WTC11 (cell line): ENCODE measurements around the gene RNPEPL1. TPM values are rescaled to one million over a fixed set of nuclear protein-coding genes. Genes with fewer than 3 reads are reported as not detected.
A peak's percentile ranks its signal among the peaks of the same experiment; 100 is the strongest.

Experiments used
- ATAC-seq: fragments of 200-7000 bp; cut with Tn5 transposase; 2 replicates; pipeline ENCODE4 v1.10.0; 2021; ENCODE audit warnings: mild to moderate bottlenecking, moderate library complexity
- CTCF ChIA-PET: fragments of 300-600 bp; sonication (Branson Sonifier 250); formaldehyde crosslinking; loops from one replicate; lab custom pipeline; 2021; ENCODE audit warnings: antibody characterized with exemption; lab: Charles Lee
- POLR2A ChIA-PET: fragments of 350-600 bp; sonication (Branson Sonifier 250); formaldehyde crosslinking; loops from one replicate; lab custom pipeline; 2021; ENCODE audit warnings: antibody characterized with exemption; lab: Charles Lee
- DNase-seq: peaks from one replicate; pipeline ENCODE4 v3.0.0; 2021; ENCODE audit warnings: low spot score
- H3K27ac Mint-ChIP-seq: 2 replicates; pipeline ENCODE4 v1.8.0; 2021; ENCODE audit warnings: mixed read lengths
- H3K27me3 Mint-ChIP-seq: 2 replicates; pipeline ENCODE4 v1.8.0; 2021; ENCODE audit warnings: low read depth, mild to moderate bottlenecking, moderate library complexity, mixed read lengths
- H3K36me3 Mint-ChIP-seq: 2 replicates; pipeline ENCODE4 v1.8.0; 2021; ENCODE audit warnings: mixed read lengths
- H3K4me1 Mint-ChIP-seq: 2 replicates; pipeline ENCODE4 v1.8.0; 2022; ENCODE audit warnings: mixed read lengths
- H3K4me3 Mint-ChIP-seq: 2 replicates; pipeline ENCODE4 v1.8.0; 2021; ENCODE audit warnings: mild to moderate bottlenecking, moderate library complexity, mixed read lengths
- H3K9me3 Mint-ChIP-seq: 2 replicates; pipeline ENCODE4 v1.8.0; 2021; ENCODE audit warnings: mixed read lengths
- AFF4 ChIP-seq: sonication (generic); formaldehyde crosslinking; IDR thresholded peaks from 2 replicates; pipeline ENCODE4 v1.8.1; 2023; ENCODE audit warnings: mild to moderate bottlenecking, missing genetic modification reagents, borderline replicate concordance
- CTCF ChIP-seq: fragments of 200-600 bp; IDR thresholded peaks from 2 replicates; pipeline ENCODE4 v1.8.0; 2022; ENCODE audit warnings: antibody characterized with exemption
- GABPB1 ChIP-seq: sonication (generic); formaldehyde crosslinking; IDR thresholded peaks from 2 replicates; pipeline ENCODE4 v1.8.1; 2023; ENCODE audit warnings: mild to moderate bottlenecking, missing genetic modification reagents
- JUN ChIP-seq: sonication (generic); formaldehyde crosslinking; IDR thresholded peaks from 2 replicates; pipeline ENCODE4 v1.8.0; 2023; ENCODE audit warnings: mild to moderate bottlenecking, missing genetic modification reagents
- NR2C2 ChIP-seq: sonication (generic); formaldehyde crosslinking; IDR thresholded peaks from 2 replicates; pipeline ENCODE4 v1.8.0; 2022; ENCODE audit warnings: mild to moderate bottlenecking, missing genetic modification reagents
- SOX15 ChIP-seq: fragments of 250-450 bp; sonication (Bioruptor Pico); IDR thresholded peaks from 2 replicates; pipeline ENCODE4 v1.9.0; 2021; ENCODE audit warnings: mild to moderate bottlenecking
- TEAD4 ChIP-seq: sonication (generic); formaldehyde crosslinking; IDR thresholded peaks from 2 replicates; pipeline ENCODE4 v1.8.0; 2022; ENCODE audit warnings: mild to moderate bottlenecking, missing genetic modification reagents
- ZBTB43 ChIP-seq: sonication (generic); formaldehyde crosslinking; IDR thresholded peaks from 2 replicates; pipeline ENCODE4 v1.8.1; 2023; ENCODE audit warnings: mild to moderate bottlenecking, missing genetic modification reagents
- ZMAT4 ChIP-seq: fragments of 250-450 bp; sonication (Bioruptor Pico); IDR thresholded peaks from 2 replicates; pipeline ENCODE4 v1.9.0; 2021; ENCODE audit warnings: mild to moderate bottlenecking
- ZNF317 ChIP-seq: sonication (generic); formaldehyde crosslinking; IDR thresholded peaks from 2 replicates; pipeline ENCODE4 v1.8.1; 2023; ENCODE audit warnings: low read depth, mild to moderate bottlenecking, moderate library complexity, missing genetic modification reagents, borderline replicate concordance
- total RNA-seq: library from RNA; stranded (reverse); gene quantifications from 3 replicates; pipeline ENCODE4 v1.2.3, GENCODE V29; 2021
- TF ChIP-seq, protein P1 (sequence below): fragments of 250-450 bp; sonication (Bioruptor Pico); IDR thresholded peaks from 2 replicates; pipeline ENCODE4 v2.1.2; 2022; ENCODE audit warnings: mild to moderate bottlenecking, moderate library complexity
- TF ChIP-seq, protein P2 (sequence below): sonication (generic); formaldehyde crosslinking; IDR thresholded peaks from 2 replicates; pipeline ENCODE4 v1.8.0; 2022; ENCODE audit warnings: mild to moderate bottlenecking, missing genetic modification reagents
- TF ChIP-seq, protein P3 (sequence below): sonication (generic); formaldehyde crosslinking; IDR thresholded peaks from 2 replicates; pipeline ENCODE4 v1.8.0; 2022; ENCODE audit warnings: mild to moderate bottlenecking, missing genetic modification reagents
- TF ChIP-seq, protein P4 (sequence below): sonication (generic); formaldehyde crosslinking; IDR thresholded peaks from 2 replicates; pipeline ENCODE4 v1.8.0; 2022; ENCODE audit warnings: mild to moderate bottlenecking, missing genetic modification reagents

Gene RNPEPL1
- total RNA-seq, 1 experiment from 2014 or later, result 18.8 TPM

DNA sequence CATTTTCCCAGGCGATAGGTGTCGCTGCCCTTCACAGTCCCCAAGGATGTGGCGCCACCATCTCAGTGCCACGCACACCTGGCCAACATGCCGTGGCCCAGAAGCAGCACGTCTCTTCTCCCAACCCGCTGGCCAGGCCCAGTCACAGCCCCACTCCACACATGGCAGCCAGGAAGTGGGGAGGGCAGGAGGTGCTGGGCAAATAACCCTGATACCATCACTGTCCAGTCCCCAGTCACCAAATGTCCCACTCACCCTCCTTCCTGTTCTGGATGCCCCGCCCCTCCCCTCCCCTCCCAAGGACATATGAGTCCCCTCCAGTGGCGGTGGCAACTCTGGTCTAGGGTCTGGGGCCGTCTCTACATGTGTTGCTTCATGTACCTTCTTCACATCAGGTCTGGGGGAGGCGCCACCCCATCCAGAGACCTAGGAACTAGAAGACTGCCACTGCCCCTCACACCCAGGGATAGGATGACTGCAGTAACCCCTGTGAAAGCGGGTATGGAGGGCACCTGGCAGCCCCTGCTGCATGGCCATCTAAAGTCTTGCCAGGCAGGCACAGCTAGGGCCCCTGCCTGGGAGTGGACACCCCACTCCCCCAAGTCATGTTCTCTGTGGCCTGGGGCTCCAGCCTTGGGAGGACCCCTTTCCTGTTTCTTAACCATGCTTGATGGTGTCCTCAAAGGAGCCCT is 10.9 kb downstream of the RNPEPL1 start:
- Mint-ChIP-seq H3K27me3 (no peaks in the 10 kb centered on the region), H3K36me3 (no peaks in the 10 kb centered on the region; the same call in 1 of the 2 replicates), H3K4me3 (no peak overlapping the region), H3K27ac (no peak overlapping the region), H3K9me3 (no peaks in the 10 kb centered on the region), H3K4me1 (peaks cover 13% of the 10 kb centered on the region)
- ChIA-PET CTCF (interaction anchor here (0.8 to 1.9 kb wide), 15 partner anchors 8 to 404 kb away, joined by 3 to 27 read pairs (median 5); partner anchors contain the start of genes ANKMY1, DUSP28 and RNPEPL1), POLR2A (no interaction called here)
- TF ChIP-seq, protein P1, sequence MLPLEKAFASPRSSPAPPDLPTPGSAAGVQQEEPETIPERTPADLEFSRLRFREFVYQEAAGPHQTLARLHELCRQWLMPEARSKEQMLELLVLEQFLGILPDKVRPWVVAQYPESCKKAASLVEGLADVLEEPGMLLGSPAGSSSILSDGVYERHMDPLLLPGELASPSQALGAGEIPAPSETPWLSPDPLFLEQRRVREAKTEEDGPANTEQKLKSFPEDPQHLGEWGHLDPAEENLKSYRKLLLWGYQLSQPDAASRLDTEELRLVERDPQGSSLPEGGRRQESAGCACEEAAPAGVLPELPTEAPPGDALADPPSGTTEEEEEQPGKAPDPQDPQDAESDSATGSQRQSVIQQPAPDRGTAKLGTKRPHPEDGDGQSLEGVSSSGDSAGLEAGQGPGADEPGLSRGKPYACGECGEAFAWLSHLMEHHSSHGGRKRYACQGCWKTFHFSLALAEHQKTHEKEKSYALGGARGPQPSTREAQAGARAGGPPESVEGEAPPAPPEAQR, result no peak
- TF ChIP-seq, protein P2, sequence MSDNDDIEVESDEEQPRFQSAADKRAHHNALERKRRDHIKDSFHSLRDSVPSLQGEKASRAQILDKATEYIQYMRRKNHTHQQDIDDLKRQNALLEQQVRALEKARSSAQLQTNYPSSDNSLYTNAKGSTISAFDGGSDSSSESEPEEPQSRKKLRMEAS (CRISPR knock-in tag), result 0 out of 2 replicates have a peak, but pooled peaks have one; percentile 9
- ATAC-seq (no peak), DNase-seq (no peak)

DNA sequence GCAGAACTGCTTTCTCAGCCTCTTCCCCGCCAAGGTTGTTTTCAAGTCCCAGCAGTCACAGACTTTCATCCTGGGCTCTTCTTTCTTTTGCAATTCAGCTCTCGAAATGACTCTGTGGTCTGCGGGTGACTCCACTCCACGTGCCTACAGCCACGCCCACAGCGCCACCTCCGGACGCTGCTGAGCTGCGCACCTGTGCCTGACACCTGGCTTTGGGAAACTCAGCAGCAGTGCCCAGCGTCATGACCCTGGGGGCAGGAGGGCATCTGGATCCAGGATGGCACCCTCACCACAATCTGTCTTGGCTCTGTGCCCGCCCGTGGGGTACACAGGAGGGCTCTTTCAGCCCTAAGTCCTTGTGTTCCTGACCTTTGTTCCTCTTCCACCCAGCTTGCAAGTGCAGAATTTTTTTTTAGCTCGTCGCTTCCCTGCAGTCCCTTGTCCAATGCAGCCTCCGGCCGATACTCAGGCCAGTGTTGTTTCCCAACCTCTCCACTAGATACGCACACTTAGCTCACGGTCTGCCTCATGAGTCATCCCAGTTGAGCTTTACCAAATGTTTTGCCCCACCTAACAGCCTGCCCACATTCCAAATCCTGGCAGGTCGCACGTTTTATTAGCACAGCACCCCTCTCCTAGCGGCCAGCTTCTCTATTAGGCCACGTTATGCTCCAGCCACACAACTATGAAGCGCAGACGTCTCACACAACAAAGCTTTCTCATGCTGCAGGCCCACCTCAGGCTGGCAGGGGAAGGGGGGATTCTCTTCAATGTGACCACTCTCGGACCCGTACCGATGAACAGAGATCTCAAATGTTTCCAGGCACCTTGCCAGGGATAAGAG is 11.7 kb downstream of the RNPEPL1 start:
- Mint-ChIP-seq H3K27ac (peak overlapping the region; percentile 49; the same call in 1 of the 2 replicates), H3K4me3 (no peak overlapping the region), H3K9me3 (no peaks in the 10 kb centered on the region), H3K4me1 (peaks cover 21% of the 10 kb centered on the region), H3K27me3 (no peaks in the 10 kb centered on the region), H3K36me3 (no peaks in the 10 kb centered on the region; the same call in 1 of the 2 replicates)
- peak; percentile 77 for DNase-seq
- ATAC-seq, result peak; percentile 69
- POLR2A ChIA-PET, result no interaction called here
- CTCF ChIA-PET, result interaction anchor here (0.5 to 1.9 kb wide), 20 partner anchors 8 to 403 kb away, joined by 3 to 27 read pairs (median 4); partner anchors contain the start of genes ANKMY1, DUSP28 and RNPEPL1
- TF ChIP-seq GABPB1 (CRISPR knock-in tag), result 0 out of 2 replicates have a peak, but pooled peaks have one; percentile 32
- TF ChIP-seq, protein P3, sequence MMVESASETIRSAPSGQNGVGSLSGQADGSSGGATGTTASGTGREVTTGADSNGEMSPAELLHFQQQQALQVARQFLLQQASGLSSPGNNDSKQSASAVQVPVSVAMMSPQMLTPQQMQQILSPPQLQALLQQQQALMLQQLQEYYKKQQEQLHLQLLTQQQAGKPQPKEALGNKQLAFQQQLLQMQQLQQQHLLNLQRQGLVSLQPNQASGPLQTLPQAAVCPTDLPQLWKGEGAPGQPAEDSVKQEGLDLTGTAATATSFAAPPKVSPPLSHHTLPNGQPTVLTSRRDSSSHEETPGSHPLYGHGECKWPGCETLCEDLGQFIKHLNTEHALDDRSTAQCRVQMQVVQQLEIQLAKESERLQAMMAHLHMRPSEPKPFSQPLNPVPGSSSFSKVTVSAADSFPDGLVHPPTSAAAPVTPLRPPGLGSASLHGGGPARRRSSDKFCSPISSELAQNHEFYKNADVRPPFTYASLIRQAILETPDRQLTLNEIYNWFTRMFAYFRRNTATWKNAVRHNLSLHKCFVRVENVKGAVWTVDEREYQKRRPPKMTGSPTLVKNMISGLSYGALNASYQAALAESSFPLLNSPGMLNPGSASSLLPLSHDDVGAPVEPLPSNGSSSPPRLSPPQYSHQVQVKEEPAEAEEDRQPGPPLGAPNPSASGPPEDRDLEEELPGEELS, result no peak
- TF ChIP-seq ZMAT4, result no peak
- no peak for TF ChIP-seq SOX15 (CRISPR knock-in tag)
- no peak for TF ChIP-seq NR2C2
- TF ChIP-seq, protein P2 (CRISPR knock-in tag), result peak; percentile 69; the same call in 1 of the 2 replicates
- TF ChIP-seq ZNF317 (CRISPR knock-in tag), result no peak
- TF ChIP-seq CTCF, result peak; percentile 42
- TF ChIP-seq, protein P4, sequence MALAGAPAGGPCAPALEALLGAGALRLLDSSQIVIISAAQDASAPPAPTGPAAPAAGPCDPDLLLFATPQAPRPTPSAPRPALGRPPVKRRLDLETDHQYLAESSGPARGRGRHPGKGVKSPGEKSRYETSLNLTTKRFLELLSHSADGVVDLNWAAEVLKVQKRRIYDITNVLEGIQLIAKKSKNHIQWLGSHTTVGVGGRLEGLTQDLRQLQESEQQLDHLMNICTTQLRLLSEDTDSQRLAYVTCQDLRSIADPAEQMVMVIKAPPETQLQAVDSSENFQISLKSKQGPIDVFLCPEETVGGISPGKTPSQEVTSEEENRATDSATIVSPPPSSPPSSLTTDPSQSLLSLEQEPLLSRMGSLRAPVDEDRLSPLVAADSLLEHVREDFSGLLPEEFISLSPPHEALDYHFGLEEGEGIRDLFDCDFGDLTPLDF, result no peak

DNA sequence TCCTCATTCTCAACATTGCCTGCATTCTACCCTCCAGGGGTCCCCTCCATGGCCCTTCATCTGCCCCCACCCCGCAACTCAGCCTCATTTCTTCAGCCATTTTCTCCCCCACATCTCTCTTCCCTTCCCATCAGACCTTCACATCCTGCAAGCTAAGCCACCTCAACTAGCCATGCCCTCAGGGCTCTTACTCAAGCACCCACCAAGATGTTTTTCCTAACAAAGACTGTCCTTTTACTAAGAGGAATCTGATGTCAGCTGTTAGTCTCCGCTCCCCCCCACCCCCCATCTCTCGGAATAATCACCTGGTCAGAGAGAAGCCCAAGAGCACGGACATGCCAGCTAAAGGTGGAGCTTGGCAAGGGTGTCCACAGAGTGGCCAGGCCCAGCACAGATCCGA is 13.5 kb downstream of the RNPEPL1 start:
- Mint-ChIP-seq H3K9me3 (no peaks in the 10 kb centered on the region), H3K4me3 (no peak overlapping the region), H3K27ac (no peak overlapping the region), H3K27me3 (no peaks in the 10 kb centered on the region), H3K4me1 (peaks cover 23% of the 10 kb centered on the region), H3K36me3 (no peaks in the 10 kb centered on the region; the same call in 1 of the 2 replicates)
- POLR2A ChIA-PET, result no interaction called here
- ATAC-seq (no peak), DNase-seq (no peak)
- CTCF ChIA-PET, result interaction anchor here (1.1 kb wide), 1 partner anchor 59 kb away, joined by 5 read pairs; no protein-coding TSS in a partner anchor
- TF ChIP-seq ZBTB43 (CRISPR knock-in tag) (no peak), TEAD4 (CRISPR knock-in tag) (no peak), AFF4 (CRISPR knock-in tag) (no peak), ZMAT4 (no peak), JUN (CRISPR knock-in tag) (no peak)
